MCF 10A (cell line): ENCODE measurements around the gene SLC29A3. TPM values are rescaled to one million over a fixed set of nuclear protein-coding genes. Genes with fewer than 3 reads are reported as not detected.
A peak's percentile ranks its signal among the peaks of the same experiment; 100 is the strongest.

ENCODE experiments used
- BruUV-seq: library from RNA; stranded (reverse); fragments of 400-500 nt; replicated peaks from 2 replicates; lab custom pipeline; 2021; lab: Mats Ljungman, UMichigan
- CTCF ChIA-PET: fragments of 300-600 bp; sonication (Branson Sonifier 250); formaldehyde crosslinking; extraction: SDS; loops from one replicate; lab custom pipeline; 2021; ENCODE audit warnings: antibody characterized with exemption, inconsistent platforms; lab: Yijun Ruan, JAX
- POLR2A ChIA-PET: fragments of 300-600, 350-650 bp; sonication (Branson Sonifier 250); formaldehyde crosslinking; extraction: SDS; loops from one replicate; lab custom pipeline; 2020; ENCODE audit warnings: antibody characterized with exemption, inconsistent platforms; lab: Yijun Ruan, JAX
- DNase-seq: peaks from one replicate; pipeline ENCODE4 v3.0.0-alpha.2; 2018; ENCODE audit not compliant: unreplicated experiment
- H3K27ac Mint-ChIP-seq: one replicate; pipeline ENCODE4 v1.8.0; 2022; ENCODE audit warnings: mild to moderate bottlenecking, low read depth, mixed read lengths; ENCODE audit not compliant: unreplicated experiment
- H3K27me3 Mint-ChIP-seq: one replicate; pipeline ENCODE4 v1.8.0; 2022; ENCODE audit warnings: mixed read lengths; ENCODE audit not compliant: insufficient read depth, unreplicated experiment
- H3K36me3 Mint-ChIP-seq: one replicate; pipeline ENCODE4 v1.8.0; 2022; ENCODE audit warnings: mild to moderate bottlenecking, moderate library complexity, mixed read lengths; ENCODE audit not compliant: insufficient read depth, unreplicated experiment
- H3K4me1 Mint-ChIP-seq: one replicate; pipeline ENCODE4 v1.8.0; 2022; ENCODE audit warnings: mixed read lengths; ENCODE audit not compliant: insufficient read depth, unreplicated experiment
- H3K4me3 Mint-ChIP-seq: one replicate; pipeline ENCODE4 v1.8.0; 2022; ENCODE audit warnings: mild to moderate bottlenecking, moderate library complexity, mixed read lengths; ENCODE audit not compliant: unreplicated experiment
- H3K9me3 Mint-ChIP-seq: one replicate; pipeline ENCODE4 v1.8.0; 2022; ENCODE audit warnings: mixed read lengths; ENCODE audit not compliant: unreplicated experiment
- CTCF ChIP-seq: fragments of 200-600 bp; IDR thresholded peaks from one replicate; pipeline ENCODE4 v1.8.0; 2022; ENCODE audit warnings: antibody characterized with exemption, mild to moderate bottlenecking; ENCODE audit not compliant: unreplicated experiment
- intact Hi-C: fragments of 100-400 bp; cut with micrococcal nuclease; formaldehyde crosslinking; loops from 2 replicates; pipeline ENCODE4 v1.14.1; 2022
- total RNA-seq: library from RNA; stranded (reverse); gene quantifications from 2 replicates; pipeline ENCODE4 v1.2.3, GENCODE V29; 2022

Gene SLC29A3
- total RNA-seq, 1 experiment from 2014 or later: 3.6 TPM

- CTCF ChIA-PET: interaction anchor here (0.5 to 1.1 kb wide), 3 partner anchors 13 to 734 kb away, joined by 3 read pairs; no protein-coding TSS in a partner anchor
- DNase-seq: no peak
- POLR2A ChIA-PET: no interaction called here
- no peaks in the 10 kb centered on the region for H3K27me3 Mint-ChIP-seq
- peak overlapping the region; percentile 24 for H3K27ac Mint-ChIP-seq
- peaks cover 38% of the 10 kb centered on the region for H3K4me1 Mint-ChIP-seq
- intact Hi-C loops: no loop called here
- TF ChIP-seq CTCF: no peak
- no TSS peak for BruUV-seq
- H3K9me3 Mint-ChIP-seq: no peaks in the 10 kb centered on the region
- H3K4me3 Mint-ChIP-seq: no peak overlapping the region
- H3K36me3 Mint-ChIP-seq: peaks cover 6% of the 10 kb centered on the region
These were observed 16.2 kb downstream of the SLC29A3 start for GRCh38 chr10:71335173-71335708.

- Mint-ChIP-seq H3K4me1 (peaks cover 43% of the 10 kb centered on the region), H3K9me3 (no peaks in the 10 kb centered on the region), H3K27me3 (no peaks in the 10 kb centered on the region), H3K4me3 (no peak overlapping the region), H3K27ac (no peak overlapping the region), H3K36me3 (peaks cover 6% of the 10 kb centered on the region)
- intact Hi-C loops: no loop called here
- DNase-seq: no peak
- no peak for TF ChIP-seq CTCF
- BruUV-seq: no TSS peak
- CTCF ChIA-PET: interaction anchor here (0.6 to 0.9 kb wide), 3 partner anchors 18 to 436 kb away, joined by 3 read pairs; partner anchors contain the start of gene SLC29A3
- POLR2A ChIA-PET: interaction anchor here (1.6 kb wide), 1 partner anchor 12 kb away, joined by 7 read pairs; no protein-coding TSS in a partner anchor
These were observed 17.6 kb downstream of the SLC29A3 start for GRCh38 chr10:71336632-71337031.

- ChIA-PET POLR2A (interaction anchor here (1.6 kb wide), 1 partner anchor 12 kb away, joined by 7 read pairs; no protein-coding TSS in a partner anchor), CTCF (interaction anchor here (0.6 to 0.9 kb wide), 2 partner anchors 19 to 48 kb away, joined by 3 read pairs; partner anchors contain the start of gene SLC29A3)
- peaks cover 6% of the 10 kb centered on the region for H3K36me3 Mint-ChIP-seq
- no peak for TF ChIP-seq CTCF
- H3K4me1 Mint-ChIP-seq: peaks cover 43% of the 10 kb centered on the region
- BruUV-seq: no TSS peak
- intact Hi-C loops: no loop called here
- no peaks in the 10 kb centered on the region for H3K9me3 Mint-ChIP-seq
- no peak for DNase-seq
- H3K4me3 Mint-ChIP-seq: no peak overlapping the region
- no peaks in the 10 kb centered on the region for H3K27me3 Mint-ChIP-seq
- H3K27ac Mint-ChIP-seq: no peak overlapping the region
These were observed 18.2 kb downstream of the SLC29A3 start for GRCh38 chr10:71337219-71337701.

- H3K4me1 Mint-ChIP-seq: peaks cover 39% of the 10 kb centered on the region
- ChIA-PET POLR2A (interaction anchor here (0.7 to 3.1 kb wide), 10 partner anchors 10 to 500 kb away, joined by 3 to 23 read pairs (median 4); no protein-coding TSS in a partner anchor), CTCF (interaction anchor here (0.6 to 1.9 kb wide), 5 partner anchors 19 to 790 kb away, joined by 3 to 8 read pairs (median 3); partner anchors contain the start of gene SLC29A3)
- TF ChIP-seq CTCF: no peak
- no TSS peak for BruUV-seq
- no peak for DNase-seq
- no peak overlapping the region for H3K4me3 Mint-ChIP-seq
- H3K27me3 Mint-ChIP-seq: no peaks in the 10 kb centered on the region
- intact Hi-C loops: no loop called here
- no peaks in the 10 kb centered on the region for H3K9me3 Mint-ChIP-seq
- no peak overlapping the region for H3K27ac Mint-ChIP-seq
- H3K36me3 Mint-ChIP-seq: peaks cover 6% of the 10 kb centered on the region
These were observed 19.9 kb downstream of the SLC29A3 start for GRCh38 chr10:71338728-71339495.
